NCI-H526 treated with DMSO at 0.1 percent for 48 hours (cell line): ENCODE measurements around the gene FTCD.

Experiments used
- DNase-seq: peaks from one replicate; lab custom pipeline; 2025; lab: John Stamatoyannopoulos, UW

FTCD gene

DNA sequence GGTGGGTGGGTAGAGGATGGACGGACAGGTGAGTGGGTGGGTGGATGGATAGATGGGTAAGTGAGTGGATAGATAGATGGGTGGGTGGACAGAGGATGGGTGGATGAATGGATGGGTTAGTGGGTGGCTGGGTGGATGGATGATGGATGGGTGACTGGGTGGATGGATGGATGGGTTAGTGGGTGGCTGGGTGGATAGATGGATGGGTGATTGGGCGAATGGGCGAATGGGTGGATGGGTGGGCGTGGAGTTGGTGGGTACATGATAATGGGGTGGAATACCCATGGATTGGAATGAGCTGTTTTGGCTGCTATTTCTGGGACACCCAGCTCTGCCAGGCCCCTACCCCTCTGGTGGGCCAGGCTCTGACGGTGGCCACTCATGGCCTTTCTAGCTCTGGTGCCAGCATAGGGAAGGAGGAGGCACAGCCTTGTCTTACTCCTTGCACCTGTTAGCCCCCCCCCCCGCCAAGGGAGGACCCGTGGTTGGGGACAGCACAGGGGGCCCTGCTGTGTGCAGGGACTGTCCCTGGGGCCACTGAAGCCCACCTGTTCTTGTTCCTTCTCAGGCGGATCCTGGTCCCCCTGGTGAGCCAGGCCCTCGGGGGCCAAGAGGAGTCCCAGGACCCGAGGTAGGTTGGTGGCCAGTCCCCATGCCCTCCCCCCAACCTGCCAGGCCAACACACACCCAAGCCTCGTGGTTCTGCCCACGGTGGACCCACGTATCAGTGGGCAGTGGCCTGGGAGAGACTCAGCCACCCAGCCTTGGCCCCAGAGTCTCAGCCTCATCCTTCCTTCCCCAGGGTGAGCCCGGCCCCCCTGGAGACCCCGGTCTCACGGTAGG lies 31.1 kb downstream of the FTCD start:
- DNase-seq: no peak

DNA sequence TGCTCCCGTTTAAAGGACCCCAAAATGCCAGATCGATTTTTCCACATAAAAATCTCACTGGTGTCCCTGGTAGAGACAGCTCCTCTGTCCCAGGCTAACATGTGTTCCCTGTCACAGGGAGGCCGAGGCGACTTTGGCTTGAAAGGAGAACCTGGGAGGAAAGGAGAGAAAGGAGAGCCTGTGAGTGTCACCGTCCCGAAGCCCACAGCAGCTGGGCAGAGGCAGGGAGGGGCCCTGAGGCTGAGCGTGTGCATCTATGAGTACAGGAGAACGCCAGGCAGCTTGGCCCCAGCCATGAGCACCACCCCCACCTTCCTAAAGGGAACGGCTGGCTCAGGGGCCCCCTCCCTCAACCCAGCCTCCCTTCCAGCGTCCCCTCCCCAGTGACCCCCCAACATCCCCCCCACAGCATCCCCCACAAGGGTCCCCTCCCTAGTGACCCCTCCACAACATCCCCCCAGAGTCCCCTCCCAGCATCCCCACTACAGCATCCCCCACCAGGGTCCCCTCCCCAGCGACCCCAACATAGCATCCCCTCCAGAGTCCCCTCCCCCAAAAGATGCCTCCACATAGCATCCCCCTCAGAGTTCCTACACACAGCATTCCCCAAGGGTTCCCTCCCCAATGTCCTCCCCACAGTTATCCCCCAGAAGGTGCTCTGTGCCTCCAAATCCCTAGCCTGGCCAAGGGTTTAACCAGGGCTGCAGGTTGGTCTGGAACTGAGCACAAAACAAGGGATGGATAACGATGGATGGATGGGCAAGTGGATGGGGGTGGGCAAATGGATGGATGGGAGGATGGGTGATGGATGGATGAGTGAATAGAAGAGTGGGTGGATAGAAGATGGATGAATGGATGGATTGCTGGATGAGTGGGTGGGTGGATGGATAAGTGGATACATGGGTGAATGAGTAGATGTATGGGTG lies 32.4 kb downstream of the FTCD start:
- DNase-seq: no peak

DNA sequence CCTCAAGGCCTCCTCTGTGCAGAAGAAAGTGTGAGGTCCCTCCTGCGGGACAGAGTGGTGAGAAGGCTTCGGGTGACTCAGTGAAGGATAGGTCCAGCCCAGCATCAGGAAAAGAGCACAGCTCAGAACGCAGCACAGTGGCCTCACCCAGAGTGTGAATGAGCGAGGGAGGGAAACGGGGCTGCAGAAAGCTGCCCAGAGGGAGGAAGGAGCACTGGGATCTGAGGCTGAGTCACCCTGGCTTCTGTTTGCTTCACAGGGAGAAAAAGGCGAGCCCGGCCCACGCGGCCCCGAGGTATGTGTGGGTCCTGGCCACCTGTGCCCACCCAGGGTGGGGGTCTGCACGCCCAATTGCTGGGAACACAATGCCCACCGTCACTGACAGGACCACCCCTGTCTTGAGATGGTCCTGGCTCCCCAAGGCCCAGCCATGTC lies 33.1 kb downstream of the FTCD start:
- DNase-seq: no peak

GRCh38 chr21:46121286-46122221 lies 33.8 kb downstream of the FTCD start:
- no peak for DNase-seq

DNA sequence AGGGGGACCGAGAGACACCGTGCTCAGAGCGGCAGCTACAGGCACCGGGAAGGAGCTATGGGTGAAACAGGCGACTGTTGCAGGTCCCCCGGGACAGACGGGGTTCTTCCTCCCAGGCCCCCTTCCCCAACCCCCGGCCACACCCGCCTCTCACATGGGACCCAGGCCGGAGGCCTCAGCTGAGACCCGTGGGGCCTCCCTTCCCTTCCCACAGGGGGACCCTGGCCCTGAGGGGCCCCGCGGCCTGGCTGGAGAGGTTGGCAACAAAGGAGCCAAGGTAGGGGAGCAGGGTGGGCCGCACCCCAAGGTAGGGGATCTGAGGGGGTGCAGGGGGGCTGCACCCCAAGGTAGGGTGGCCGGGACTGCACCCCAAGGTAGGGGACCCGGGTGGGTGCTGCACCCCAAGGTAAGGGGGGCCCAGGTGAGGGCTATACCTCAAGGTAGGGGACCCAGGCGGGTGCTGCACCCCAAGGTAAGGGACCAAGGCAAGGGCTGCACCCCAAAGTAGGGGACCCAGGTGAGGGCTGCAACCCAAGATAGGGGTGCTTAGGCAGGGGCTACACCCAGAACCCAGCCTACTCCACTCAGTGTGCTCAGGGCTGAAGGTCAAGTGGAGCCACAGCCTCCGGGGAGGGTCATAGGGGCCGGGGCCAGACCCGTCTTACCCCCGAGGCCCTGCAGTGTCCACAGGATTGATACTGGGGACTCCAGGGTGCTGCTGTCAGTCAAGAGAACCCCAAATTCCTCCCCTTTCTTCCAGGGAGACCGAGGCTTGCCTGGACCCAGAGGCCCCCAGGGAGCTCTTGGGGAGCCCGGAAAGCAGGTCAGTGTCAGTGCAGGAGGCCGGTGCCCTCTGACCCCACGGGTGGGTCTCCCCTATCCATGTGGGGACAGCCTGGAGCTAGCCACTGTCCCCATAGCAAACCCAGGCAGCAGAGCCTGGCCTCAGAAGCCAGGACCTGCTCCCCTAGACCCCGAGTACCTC lies 34.8 kb downstream of the FTCD start:
- DNase-seq: no peak

GRCh38 chr21:46119637-46120271 lies 35.6 kb downstream of the FTCD start:
- DNase-seq: no peak

GRCh38 chr21:46119144-46119636 lies 36.2 kb downstream of the FTCD start:
- DNase-seq: no peak

DNA sequence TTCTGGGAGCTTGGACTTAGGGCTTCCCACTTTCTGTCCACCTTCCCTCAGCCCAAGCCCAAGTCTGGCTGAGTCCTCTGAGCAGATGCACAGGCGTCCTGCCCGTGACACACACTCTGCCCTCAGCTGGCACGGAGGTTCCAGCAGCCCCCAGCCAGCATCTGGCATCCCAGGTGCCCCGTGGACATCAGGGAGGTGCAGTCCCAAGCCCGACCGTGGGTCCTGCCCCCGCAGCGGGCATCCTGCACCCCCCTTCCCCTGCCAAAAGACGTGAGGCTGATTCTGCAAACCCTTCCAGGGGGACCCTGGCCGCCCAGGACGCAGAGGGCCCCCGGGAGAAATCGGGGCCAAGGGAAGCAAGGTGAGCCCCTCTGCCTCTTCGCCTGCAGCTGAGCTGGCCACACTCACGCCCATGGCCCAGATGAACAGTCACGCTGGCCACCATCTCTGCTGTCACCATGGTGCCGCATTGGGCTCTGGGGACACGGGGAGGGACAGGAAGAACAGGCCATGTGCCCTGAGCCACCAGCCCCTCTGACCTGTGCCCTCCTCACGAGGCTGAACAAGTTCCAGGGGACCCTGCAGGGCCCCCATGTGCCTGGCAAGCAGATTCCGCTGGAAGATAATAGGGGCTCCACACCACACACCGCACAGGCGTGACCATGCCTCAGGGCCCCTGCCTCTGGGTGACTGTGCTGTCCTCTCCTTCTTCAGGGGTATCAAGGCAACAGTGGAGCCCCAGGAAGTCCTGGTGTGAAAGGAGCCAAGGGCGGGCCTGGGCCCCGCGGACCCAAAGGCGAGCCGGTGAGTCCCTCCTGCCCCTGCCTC lies 36.8 kb downstream of the FTCD start:
- no peak for DNase-seq

- no peak for DNase-seq
Measured at GRCh38 chr21:46117586-46118315, 37.6 kb downstream of the FTCD start.

- DNase-seq: no peak
Measured at GRCh38 chr21:46116776-46117585, 38.4 kb downstream of the FTCD start.

- DNase-seq: no peak
Measured at GRCh38 chr21:46116189-46116775, 39.1 kb downstream of the FTCD start.

DNA sequence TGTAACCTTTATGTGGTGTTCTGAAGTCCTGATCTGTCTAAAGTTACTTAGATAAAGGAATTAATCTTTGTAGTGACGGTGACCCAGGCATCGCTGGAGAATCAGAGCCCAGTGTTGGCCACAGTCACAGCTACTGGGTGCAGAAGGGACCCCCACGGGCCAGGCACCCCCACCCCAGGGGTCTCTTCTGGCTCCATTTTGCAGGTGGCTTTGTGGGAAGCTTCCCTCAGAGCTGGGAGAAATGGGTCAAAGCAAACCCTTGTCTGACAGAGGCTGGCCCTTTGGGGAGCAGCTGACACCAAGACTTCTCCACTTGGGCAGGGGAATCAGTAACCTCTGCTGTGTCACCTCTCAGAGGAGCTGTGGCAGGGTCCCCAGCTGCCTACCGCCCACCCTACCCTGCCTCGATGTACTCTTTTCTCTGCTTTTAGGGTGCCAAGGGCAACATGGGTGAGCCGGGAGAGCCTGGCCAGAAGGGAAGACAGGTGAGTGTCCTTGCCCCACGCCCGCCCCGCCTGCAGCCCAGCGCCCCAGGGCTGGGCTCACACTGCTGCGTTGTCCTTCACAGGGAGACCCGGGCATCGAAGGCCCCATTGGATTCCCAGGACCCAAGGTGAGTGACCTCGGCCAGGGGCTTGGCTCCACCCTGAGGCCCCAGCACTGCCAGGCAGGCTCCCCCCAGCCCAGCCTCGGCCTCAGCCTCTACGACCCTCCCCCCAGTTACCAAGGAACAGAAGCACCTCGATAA lies 39.8 kb downstream of the FTCD start:
- DNase-seq: no peak

GRCh38 chr21:46114963-46115362 lies 40.4 kb downstream of the FTCD start:
- no peak for DNase-seq

GRCh38 chr21:46113497-46114176 lies 41.7 kb downstream of the FTCD start:
- no peak for DNase-seq

DNA sequence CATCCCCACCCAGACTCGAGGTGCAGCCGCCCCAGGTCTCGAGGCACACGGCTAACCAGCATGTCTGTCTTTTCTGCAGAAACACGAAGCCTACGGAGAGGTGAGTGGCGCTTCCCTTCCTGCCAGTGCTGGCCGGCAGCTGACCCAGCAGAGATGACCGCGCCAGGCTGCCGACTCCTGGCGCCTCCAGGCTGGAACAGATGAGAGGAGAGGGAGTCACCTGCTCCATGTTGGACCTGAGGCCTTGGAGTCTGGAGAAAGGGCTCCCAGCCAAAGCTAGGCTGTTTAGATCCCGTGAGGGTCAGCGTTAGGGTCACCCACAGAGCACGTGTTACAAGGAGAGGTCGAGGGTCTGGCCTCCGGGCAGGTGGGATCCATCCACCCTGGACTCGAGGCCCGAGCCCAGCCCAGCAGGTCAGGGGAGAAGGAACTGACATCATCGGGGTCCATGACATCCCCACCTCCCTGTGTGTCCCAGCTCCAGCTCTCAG lies 42.6 kb downstream of the FTCD start:
- no peak for DNase-seq
